ENCODE data around the gene RHCG.
"Not testable (repeated sequence)": the region's sequence is repeated elsewhere in the genome, so short reads cannot be mapped to it uniquely, and the experiment has no call there.

RHCG gene

DNA sequence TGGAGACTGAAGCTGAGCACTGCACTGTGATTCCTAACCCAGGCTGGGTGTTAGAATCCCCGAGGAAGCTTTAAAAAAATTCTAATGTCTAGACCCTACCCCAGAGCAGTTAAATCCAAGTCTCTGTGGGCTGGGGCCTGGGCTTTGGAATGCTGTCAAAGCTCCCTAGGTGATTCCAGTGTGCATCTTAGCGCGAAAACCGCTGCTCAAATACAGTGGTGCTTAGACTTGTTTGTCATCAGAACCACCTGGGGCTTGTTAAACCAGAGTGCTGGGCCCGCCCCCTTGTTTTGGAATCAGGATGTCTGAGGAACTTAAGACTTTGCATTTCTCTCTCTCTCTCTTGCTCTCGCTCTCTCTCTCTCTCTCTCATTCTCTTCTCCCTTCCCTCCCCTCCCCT is 20.7 kb downstream of the RHCG start:
- no peak for DNase-seq

DNA sequence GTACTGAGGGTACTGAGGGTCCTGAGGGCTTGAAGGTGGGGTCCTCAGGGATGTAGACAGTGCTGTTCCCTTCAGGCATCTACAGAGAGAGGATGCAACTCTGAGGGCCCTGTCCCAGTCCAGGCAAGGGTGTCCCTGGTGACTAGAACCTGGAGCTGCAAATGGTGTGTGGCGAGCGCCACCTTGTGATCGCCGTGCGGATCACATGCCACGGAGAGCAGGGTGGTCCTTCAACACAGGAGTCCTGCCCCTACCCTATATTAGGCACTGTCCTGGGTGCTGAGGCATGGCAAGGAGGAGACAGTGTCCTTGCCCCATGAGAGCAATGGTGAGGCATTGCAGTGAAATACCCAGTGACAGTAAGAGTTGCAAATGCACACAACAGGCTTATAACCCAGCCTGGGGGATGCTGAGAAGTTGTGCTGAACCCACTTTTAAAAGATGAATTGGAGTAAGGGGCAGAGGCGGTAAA is 23.6 kb downstream of the RHCG start:
- DNase-seq, result peak in 2 of 5 experiments; percentile 14 to 75

DNA sequence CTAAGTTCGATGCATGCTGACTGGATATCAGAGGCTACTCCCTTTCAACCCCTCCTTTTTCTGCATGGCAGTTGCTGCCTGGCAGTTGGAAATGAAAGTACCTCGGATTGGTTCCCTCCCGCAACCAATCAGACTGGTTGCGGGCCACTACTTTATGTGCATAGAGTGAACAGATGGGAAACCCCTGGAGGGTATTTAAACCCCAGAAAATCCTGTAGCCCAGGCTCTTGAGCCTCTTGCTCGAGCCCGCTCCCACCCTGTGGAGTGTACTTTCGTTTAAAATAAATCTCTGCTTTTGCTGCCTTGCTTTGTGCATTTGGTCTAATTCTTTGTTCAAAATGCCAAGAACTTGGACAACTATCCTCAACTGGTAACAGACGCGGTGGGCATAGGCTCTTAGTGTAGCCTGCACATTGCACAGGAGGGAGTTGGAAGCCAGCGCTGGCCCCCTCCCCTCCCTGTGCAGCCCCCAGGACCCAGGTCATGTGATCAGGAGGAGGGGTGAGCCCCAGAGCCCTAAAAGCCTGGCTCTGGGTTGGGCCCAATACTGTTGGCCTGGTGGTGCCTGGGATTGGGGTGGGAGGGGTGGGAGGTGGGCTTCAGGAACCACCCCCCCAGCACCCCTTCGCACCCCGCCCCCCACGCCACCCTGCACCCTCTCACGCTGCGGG is 26.8 kb downstream of the RHCG start:
- peak in 1 of 5 experiments; percentile 29 for DNase-seq

DNA sequence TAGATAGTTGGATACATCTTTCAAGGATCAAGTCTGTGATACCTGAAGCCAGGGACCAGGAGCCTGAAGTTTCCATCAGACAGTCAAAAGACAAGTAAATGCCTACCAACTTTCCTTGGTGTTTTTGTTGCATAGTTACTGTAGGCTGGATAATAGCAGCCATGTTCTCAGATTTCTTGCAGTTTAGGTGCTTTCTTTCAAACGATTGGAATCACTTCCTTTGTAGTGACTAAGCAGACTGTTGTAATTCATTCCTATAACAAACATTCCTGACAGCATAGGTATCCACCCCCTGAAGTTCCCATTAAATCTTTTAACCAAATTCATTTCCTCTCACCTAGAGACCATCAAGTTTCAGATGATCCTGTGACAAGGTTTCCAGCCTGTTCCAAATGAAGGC is 27.6 kb downstream of the RHCG start:
- not testable (repeated sequence) for DNase-seq

DNA sequence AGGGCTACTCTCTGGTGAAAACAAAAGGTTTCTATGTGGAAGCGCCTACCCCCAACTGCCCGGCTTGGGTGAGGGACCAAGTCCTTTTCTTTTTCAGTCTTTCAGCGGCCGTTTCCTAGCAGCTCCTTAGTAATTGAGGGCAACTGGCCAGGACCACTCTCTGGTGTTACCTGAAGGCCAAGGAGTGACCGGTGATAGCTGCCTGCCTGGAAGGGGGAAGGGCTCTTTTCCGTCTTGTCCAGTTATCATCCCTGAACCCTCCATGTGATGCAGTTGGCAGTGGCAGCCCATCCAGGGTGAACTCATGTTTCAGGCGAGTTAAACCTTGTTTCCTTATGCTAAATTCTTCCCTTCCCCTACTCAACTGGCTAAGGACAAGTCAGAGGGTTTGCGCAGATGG is 33.3 kb downstream of the RHCG start:
- no peak for DNase-seq

DNA sequence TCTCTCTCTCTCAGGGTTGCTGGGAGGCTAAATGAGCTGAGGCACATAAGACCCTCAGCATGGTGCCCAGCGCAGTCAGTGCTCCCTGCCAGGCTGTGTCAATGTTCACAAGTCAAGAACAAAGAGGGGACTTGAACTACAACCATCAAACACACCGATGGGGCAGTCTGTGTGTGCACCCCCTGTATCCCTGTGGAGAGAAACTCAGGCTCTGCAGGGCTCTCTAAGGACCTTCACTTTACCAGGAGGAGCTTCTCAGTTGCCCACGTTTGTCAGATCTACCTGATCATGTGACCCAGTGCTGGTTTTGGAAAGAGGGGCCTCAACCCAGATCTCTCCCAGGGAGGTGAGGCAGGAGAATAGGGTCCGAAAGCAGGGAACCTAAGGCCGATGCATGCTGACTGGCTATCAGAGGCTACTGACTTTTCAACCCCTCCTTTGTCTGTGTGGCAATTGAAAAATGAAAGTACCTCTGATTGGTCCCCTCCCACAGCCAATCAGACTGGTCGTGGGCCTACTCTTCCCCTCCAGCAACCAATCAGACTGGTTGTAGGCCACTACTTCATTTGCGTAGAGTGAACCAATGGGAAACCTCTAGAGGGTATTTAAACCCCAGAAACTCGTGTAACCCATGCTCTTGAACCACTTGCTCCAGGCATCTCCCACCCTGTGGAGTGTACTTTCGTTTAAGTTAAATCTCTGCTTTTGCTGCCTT is 34.0 kb downstream of the RHCG start:
- DNase-seq, result peak in 1 of 5 experiments; percentile 49

DNA sequence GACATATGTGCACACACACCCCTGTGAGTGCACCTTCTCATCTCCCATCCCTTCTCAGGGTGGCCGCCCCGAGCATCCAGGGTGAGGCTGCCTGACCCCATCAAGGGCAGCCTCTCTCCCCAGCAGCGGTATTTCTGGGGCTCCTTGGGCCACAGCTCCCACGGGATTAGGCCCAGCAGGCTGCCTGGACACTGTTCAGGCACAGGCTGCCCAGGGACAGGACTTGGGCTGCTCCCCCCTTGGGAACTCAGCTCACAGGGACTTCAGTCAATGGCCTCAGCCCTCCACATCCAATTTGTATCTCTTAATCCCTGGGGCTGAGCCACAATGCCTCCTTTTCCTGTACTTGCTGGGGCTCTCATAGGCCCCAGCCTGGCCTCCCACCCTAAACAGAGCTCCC is 35.0 kb downstream of the RHCG start:
- DNase-seq, result no peak

DNA sequence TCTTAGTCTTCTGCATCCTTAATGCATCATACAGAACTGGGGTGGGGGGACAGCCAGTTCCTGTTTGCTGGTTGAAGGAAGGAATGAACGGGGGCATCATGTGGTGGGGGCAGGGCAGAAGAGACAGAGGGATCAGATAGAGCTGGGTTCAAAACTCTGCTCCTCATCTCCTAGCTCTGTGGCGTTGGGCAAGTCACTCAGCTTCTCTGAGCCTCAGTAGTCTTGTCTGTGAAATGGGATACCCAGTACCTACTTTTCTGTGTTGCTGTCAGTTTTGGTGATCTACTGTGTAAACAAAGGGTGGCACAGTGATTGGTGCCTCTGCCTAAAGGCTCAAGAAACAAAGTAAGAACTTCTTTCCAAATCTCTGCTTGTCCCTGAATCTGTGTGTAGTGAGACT is 36.3 kb downstream of the RHCG start:
- DNase-seq, result no peak

DNA sequence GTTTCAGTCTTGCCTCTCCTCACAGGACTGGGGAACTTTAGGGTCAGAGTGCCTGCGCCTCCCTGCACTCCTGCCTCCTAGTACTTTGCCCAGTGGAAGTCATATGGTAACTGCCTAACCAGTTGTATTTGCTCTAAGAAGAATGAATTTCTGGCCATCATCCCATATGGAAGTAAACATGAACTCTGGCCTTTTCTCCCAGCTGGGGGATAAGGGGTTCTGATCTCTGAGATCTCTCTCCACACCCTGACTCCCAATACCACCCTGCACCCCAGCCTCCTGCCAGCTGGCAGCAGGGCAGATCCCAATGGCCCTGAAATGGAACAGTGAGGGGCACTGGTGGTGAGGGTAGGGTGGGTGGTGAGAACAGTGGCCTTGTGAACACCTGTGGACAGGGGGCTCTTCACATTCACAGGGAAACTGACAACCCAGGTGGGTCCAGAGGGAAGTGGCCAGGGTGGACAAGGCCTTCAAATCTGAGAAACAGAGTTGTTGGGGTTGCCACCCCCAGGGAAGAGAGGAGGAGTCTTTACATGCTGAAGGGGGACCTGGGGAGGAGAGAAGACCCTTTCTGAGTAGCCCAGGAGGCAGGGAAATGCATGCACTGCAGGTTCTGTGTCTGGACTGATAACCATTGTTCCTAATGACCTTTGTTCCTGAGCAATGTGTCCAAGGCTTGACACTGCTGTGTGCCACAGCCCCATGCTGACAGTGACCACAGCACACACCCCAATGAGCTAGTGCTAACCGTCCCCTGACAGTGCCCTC is 36.9 kb downstream of the RHCG start:
- DNase-seq, result no peak

DNA sequence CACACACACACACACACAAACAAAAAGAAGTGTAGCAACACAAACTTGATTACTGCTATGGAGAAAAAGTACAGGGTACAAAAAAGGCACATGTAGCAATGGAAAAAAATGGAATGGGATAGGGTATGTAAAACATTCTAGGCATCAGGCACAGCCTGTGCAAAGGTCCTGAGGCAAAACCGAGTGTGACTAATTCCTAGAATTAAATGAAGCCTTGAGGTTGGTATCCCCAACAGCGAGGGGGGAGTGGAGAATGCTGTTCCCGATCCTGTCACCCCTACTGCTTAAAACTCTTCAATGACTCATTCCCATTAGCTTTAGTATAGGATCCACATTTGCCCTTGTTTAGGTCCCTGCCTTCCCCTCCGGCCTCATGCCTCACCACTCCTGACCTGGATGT is 37.9 kb downstream of the RHCG start:
- DNase-seq, result no peak

DNA sequence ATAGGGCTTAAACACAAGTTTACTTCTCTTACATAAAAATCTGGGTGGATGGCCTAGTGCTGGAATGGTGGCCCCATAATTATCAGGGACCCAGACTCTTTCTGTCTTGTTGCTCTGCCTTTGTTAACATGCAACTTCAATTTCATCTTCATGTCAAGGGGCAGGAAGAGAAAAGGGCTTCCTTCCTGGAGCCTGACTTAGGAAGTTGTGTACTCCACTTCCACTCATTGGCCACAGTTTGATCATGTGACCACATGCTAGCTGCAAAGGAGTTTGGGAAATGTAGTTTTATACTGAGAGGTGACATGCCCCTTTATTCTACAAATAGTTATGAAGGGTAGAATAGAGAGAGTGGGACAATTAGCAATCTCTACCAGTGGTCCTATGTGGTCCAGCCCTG is 39.3 kb downstream of the RHCG start:
- DNase-seq, result peak in 1 of 5 experiments; percentile 64

DNA sequence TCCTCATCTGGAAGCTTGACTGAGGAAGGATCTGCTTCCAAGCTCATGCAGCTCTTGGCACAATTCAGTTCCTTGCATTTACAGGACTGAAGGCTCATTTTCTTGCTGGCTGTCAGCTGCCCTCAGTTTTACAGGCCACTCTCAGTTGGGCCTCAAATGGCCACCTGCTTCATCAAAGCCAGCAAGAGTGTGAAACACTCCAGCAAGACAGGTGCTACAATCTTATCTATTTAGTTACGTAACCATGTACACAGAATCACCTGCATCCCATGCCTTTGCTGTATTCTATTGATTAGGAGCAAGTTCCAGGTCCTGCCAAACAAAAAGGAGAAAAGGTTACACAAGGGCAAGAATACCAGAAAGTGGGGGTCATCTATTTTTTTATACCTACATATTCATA is 40.8 kb downstream of the RHCG start:
- no peak for DNase-seq

DNA sequence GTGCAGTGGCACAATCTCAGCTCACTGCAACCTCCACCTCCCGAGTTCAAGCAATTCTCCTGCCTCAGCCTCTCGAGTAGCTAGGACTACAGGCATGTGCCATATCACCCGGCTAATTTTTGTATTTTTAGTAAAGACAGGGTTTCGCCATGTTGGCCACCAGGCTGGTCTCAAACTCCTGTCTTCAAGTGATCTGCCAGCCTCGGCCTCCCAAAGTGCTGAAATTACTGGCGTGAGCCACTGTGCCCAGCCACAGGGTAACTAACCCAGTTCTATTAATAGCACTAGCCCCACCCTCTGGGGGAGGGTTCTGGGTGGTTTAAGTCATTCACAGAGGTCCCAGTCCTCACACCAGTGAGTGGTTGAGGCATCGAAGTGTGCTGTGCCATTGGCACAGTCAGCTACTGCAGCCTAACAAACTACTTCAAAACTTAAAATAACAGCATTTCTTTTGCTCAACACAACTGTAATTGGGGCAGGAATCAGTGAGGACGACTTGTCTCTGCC is 44.0 kb downstream of the RHCG start:
- peak in 1 of 5 experiments; percentile 29 for DNase-seq

DNA sequence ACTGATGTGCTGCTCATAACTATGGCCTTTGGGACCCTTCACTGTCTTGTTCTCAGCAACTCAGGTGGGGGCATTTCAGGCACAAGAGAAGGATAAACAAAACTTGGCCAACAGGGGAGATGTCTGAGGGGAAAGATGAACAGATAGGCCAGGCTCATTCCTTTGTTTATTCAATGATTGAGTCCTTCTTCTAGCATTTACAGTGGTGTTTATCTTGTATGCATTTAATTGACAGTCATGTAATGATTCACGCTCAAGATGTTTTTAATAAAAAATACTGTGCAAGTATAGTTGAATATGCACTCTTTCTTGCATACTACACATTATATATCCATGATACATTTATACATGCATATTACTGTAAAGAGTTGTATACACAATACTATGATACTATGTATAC is 44.5 kb downstream of the RHCG start:
- no peak for DNase-seq

DNA sequence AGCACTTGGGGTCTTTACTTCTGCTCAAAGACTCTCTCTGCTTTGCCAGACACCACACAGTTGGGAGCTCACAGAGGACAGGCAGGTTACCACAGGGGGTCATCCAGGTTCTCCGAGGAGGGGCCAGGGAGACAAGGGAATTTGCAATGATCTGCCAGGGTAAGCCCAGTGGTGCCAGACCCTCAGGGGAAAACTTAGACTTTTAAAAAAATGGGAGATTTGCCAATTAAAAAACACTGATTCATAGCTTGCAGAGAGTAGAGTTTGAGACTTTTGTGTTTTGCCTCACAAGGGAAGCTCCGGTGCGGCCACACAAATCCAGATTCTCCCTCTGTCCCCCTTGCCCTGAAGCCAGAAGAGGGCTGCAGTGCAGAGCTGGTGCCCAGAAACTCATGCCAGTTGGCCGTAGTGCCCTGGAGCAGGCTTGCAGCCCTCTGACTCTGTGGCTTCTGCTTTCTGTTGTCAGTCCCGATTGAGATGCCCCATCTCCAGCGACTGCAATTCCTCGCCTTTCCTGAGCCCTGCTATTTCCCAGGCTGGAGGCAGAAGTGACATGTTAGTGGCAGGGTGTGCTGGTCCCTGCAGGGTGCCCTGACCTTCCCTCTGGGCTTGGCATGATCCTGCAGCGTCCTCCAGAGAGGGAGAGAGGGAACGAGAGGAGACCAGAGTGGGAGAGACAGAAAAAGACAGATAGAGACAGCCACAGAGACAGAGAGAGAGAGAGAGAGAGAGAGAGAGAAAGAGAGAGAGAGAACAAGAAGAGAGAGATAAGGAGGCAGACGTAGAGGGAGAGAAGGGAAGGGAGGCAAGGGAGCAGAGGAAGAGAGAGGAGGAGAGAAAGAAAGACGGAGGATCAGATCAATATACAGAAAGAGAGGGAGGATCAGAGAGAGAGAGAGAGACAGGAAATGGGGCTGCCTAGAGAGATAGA is 46.0 kb downstream of the RHCG start:
- DNase-seq, result no peak

DNA sequence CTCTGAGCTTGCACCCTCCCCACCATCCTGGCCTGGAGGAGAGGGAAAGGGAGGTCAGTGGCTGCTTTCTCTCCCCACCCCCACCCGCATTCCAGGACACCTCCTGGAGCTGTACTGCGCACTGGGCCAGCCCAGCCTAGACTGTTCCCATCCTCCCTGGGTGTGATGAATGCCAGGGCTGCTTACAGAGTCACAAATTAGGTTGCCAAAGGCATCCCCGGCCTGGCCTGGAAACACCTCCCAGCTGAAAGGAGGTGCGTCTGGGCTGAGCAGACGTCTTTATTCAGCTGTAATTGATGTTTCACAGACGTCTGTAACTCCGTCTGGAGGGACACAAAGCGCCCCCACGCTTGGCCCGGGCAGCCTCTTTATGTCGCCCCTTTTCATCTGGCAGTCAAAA is 47.6 kb downstream of the RHCG start:
- DNase-seq, result no peak

DNA sequence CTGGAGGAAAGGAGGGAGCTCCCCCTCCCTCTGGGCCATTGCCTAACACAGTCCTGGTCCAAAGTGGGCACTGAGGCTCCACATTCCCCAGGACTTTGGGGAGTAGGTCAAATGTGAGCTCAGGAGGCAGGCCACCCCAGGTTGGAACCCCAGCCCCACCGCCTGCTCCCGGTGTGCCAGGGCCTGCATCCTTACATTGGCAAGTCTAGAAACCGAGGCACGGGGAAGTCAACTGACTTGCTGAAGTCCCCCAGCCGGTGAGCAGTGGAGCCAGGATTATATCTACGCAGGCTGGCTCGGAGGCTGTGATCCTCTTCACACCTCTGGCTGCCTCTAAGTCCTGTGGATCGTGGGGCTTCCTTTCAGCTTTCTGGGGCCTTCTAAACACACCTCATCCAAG is 48.7 kb downstream of the RHCG start:
- no peak for DNase-seq

DNA sequence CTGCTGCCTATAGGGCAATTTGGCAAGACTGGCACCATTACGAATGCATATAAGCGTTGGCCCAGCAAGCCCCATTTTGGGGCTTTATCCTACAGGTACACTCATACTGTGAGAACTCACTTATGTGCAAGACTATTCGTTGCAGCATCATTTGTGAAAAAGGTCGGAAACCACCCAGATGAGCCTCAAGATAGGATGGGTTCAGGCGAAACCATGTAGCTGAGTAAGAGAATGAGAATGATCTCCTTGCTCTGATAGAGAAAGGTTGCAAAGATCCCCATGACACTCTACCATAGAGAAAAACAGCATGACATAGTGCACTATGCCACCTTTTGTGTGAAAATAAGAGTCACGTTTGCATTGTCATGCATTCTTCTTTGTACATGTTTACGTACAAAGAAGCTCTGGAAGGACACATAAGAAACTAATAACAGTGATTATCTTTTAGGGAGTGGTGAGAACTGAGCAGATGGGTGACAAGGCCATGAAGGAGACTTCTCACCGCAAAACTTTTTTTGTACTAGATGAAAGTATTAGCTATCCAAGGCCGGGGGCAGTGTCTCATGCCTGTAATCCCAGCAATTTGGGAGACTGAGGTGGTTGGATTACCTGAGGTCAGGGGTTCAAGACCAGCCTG is 50.0 kb downstream of the RHCG start:
- peak in 1 of 5 experiments; percentile 97 for DNase-seq

DNA sequence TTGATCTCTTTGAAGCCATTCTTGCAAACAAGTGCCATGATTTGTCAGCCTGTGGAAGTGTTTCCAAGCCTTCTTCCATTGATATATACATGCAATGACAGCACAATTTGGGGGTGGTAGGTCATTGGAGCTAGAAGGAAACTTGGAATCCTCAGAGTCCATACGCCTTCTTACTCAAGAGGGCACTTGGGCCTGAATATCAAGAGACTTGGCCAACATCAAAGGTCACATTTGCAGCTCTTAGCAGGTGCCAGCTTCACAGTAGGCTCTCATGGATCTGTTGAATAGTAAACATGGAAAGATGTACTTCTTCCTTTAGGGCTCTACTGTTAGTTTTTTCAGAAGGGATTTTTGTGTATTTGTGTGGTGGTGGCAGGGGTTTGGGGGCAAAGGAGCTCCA is 50.9 kb downstream of the RHCG start:
- no peak for DNase-seq

DNA sequence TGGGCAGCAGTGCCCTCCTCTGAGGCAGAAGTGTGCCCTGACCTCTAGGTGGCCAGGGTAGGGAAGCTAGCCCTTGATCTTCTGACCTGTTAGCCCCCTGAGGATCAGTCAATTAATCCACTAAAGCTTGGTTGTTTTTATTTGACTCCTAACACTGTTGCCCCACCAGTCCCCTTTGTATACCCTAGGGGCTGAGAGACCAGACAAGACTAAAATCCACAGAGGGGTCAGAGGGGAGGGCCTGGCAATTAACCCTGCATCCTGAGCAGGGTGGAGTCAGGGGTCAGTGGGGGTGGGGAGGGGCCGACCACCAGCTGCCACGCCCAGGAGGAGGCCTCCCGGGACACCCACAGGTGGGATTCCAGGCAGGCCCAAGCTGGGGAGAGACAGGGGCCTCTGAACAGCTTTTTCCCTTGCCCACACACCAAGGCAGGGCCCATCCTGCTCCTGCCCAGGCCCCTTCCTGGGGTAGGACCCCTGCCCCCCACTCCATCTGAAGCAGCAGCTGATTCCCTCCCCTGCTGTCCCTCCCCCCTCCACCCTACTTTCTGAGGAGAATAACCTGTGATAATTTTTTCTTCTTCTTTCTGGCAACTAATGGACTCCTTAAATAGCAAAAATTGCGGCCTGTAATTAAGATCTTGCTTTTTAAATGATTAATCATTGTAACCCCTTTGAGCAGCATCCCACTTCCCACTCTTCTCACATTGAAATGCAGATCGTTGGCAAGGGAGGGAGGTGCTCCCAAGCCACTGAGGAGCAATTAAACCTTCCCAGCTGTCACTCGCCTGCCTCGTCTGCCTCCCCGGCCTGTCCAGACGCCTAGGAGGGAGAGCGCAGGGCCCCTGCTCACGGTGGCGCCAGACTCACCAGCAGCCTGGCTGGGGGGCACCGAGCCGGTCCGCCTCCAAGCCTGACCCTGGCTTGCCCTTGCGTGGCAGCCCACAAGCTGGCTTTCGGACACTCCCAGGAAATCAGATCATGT is 51.9 kb downstream of the RHCG start:
- DNase-seq, result no peak

DNA sequence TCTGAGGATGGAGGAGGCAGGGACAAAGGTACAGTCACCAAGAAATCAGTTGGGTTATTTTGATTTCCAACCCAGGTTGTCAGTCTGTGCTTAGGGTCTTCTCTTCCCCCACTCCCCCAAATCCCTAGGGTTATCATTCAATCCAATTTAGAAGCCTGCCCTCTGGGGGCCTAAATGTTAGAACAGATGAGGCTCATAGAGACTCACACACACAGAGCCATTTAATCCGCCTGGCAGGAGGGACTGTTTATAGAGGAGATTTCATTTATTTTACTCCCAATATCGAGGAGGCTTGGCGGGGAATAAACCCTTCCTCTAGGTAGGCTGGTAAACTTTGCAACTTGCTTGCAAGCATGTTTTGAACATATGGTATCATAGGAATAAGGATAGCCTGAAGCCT is 52.8 kb downstream of the RHCG start:
- DNase-seq, result no peak
